Caki2 (cell line): Measurements from ENCODE around the gene ZBTB20. TPM values are rescaled to one million over a fixed set of nuclear protein-coding genes. Genes with fewer than 3 reads are reported as not detected.

Source experiments
- DNase-seq: peaks from one replicate; pipeline ENCODE4 v3.0.0-alpha.2; 2015; ENCODE audit warnings: low read depth
- in situ Hi-C: cut with HindIII; loops from 2 replicates; pipeline ENCODE4 v1.10.0; 2016; ENCODE audit warnings: low sequenced_read_pairs, low pct_unique_long_range_greater_than_20kb, mixed read lengths
- total RNA-seq: library from RNA; depleted of rRNA; stranded (reverse); fragments of >200 nt; shearing (Covaris generic); gene quantifications from 2 replicates; pipeline ENCODE4 v1.2.3, GENCODE V29; 2014; ENCODE audit warnings: low replicate concordance

The ZBTB20 gene
- total RNA-seq, 1 experiment from 2014 or later = 10.0 TPM

- no peak for DNase-seq
- in situ Hi-C loops = no loop called here
These were observed 719.6 kb downstream of the ZBTB20 start for GRCh38 chr3:114427285-114428043.

DNA sequence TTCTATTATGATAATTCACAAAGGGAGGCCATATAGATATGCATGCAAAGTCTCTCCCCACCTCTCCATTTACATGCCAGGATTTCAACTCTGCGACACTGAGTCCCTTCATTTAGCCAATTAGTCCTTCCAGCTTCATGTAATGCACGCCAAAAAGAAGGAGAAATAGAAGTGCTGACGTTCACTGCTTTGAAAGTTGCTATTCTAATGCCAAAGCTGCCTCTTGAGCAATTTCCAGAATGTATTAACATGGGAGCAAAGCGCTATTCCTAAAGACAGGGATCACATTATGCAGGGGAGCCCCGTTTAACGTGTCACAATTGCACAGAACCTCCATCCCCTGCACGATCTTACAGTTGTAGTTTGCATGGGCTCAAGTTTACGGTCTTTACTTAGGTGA, 722.8 kb downstream of the ZBTB20 start:
- in situ Hi-C loops = no loop called here
- no peak for DNase-seq

DNA sequence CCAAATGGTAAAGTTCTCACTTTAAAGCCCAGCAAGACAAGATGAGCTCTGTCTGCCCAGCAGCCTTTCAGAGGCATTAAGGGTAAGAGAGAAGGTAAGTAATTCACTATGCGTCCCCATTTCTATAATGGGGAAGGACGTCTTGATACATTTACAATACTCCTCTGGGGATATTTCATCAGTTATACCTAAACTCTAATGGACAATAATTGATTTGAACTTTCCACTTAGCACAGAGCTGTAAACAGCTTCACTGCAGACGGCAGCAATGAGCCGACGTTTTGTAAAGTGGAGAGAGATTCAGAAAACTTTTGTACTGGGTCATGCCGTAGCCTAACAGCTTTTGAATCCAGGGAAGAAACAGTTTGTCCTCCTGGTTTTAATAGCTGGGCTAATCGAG, 725.9 kb downstream of the ZBTB20 start:
- in situ Hi-C loops = no loop called here
- DNase-seq = no peak

- DNase-seq = no peak
- in situ Hi-C loops = no loop called here
These were observed 727.0 kb downstream of the ZBTB20 start for GRCh38 chr3:114420072-114420471.

- peak; percentile 38 for DNase-seq
- in situ Hi-C loops = no loop called here
These were observed 728.2 kb downstream of the ZBTB20 start for GRCh38 chr3:114418724-114419543.

GRCh38 chr3:114418107-114418506, 729.0 kb downstream of the ZBTB20 start:
- in situ Hi-C loops = no loop called here
- no peak for DNase-seq

GRCh38 chr3:114417675-114418074, 729.4 kb downstream of the ZBTB20 start:
- no peak for DNase-seq
- in situ Hi-C loops = no loop called here

DNA sequence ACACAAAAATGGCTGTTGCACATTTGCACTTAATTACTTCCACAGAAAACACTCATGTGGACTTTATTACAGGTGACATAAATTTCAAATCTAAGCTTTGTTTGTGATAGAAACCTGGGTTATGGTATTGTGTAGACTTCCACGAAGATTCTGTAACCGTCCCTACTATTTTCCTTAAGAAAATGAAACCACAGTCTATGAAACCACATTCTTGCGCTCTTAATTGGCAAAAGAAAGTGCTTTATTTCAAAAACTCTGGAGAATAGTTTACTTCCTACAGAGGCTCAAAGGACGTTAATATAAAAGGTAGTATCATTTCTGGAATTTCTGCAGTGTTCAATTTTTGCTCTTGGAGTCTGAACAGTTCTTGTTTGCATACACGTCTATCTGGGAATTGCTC, 729.8 kb downstream of the ZBTB20 start:
- DNase-seq = no peak
- in situ Hi-C loops = no loop called here

- DNase-seq = peak; percentile 13
These were observed 735.0 kb downstream of the ZBTB20 start for GRCh38 chr3:114411811-114412803.

GRCh38 chr3:114411190-114411668, 735.9 kb downstream of the ZBTB20 start:
- no peak for DNase-seq
- in situ Hi-C loops = no loop called here

More at GRCh38 chr3:114411811-114412803, 735.0 kb downstream of the ZBTB20 start:
- in situ Hi-C loops = no loop called here

- DNase-seq = no peak
- in situ Hi-C loops = no loop called here
These were observed 738.1 kb downstream of the ZBTB20 start for GRCh38 chr3:114408736-114409670.

- no peak for DNase-seq
- in situ Hi-C loops = no loop called here
These were observed 740.2 kb downstream of the ZBTB20 start for GRCh38 chr3:114406922-114407321.

- DNase-seq = no peak
- in situ Hi-C loops = no loop called here
These were observed 740.8 kb downstream of the ZBTB20 start for GRCh38 chr3:114406286-114406685.

DNA sequence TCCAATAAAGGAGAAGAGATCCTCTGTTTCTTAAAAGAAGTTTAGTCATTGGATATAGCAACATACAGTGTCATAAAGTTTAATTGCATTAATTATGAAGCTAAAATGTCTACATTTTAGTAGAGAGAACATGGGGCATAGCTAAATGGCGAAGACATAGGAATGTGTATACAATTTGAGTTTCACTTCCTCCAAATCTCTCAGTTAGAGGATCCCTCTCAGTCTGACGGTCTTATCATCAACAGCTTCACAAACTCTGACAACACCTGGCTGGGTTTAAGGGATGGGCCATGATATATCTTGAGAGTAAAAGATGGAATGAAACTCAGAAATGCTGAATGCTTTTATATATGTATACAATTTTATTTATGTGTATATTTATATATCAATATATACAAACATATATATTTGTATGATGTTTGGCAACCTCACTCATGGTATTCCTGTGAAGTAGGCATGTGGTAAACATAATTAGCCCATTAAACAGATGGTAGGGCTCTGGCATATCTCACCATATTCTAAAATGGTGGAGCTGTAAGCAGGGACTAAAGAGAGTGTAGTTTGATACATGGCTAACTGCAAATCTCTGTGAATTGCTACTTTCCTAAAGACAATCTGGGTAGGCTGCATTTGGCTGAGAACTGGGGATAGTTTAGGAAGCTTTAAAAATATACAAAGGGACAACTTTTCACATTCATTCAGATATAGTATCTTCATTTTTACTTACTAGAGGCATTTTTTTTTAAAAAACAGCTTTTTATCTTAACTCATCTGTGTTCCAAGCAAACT, 741.7 kb downstream of the ZBTB20 start:
- in situ Hi-C loops = no loop called here
- no peak for DNase-seq

GRCh38 chr3:114404590-114404989, 742.5 kb downstream of the ZBTB20 start:
- no peak for DNase-seq
- in situ Hi-C loops = no loop called here

- DNase-seq = no peak
- in situ Hi-C loops = no loop called here
These were observed 744.2 kb downstream of the ZBTB20 start for GRCh38 chr3:114402838-114403237.

DNA sequence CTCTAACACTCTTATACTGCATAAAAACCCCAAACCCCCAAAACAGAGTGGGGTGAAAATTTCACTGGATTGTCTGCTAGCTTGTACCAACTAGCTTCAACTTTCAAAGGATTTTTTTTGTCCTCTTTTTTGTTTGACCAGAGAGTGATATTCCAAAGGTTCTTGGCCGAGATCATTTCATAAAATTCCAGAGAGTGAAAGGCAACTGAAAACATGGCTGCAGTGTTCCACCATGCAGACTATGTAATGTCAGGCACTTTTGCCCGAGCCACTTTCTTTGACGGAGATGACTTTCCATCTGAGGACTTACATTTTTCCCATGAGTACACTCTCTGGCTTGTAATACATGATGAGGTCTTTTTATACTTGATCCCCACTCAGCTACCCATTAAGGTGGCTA, 745.7 kb downstream of the ZBTB20 start:
- in situ Hi-C loops = no loop called here
- DNase-seq = no peak
